OCI-LY1 (cell line): ENCODE measurements around the gene TUBGCP2.

ENCODE experiments used
- H2AFZ ChIP-seq: fragments of 200-600 bp; sonication (generic), shearing (Covaris generic); 2 replicates; pipeline ENCODE4 v1.6.0; 2014; ENCODE audit warnings: antibody characterized with exemption, mild to moderate bottlenecking, low read length
- H3F3A ChIP-seq: fragments of 200-600 bp; sonication (generic), shearing (Covaris generic); 2 replicates; pipeline ENCODE4 v1.6.0; 2014; ENCODE audit warnings: mild to moderate bottlenecking, antibody characterized with exemption, low read length, moderate library complexity; ENCODE audit not compliant: insufficient read depth
- H3K27ac ChIP-seq: fragments of 200-600 bp; sonication (generic); 2 replicates; pipeline ENCODE4 v1.5.1; 2014; ENCODE audit warnings: low read length, mixed run types, mild to moderate bottlenecking, low read depth; ENCODE audit not compliant: poor library complexity, severe bottlenecking
- H3K27me3 ChIP-seq: fragments of 200-600 bp; sonication (generic); 2 replicates; pipeline ENCODE4 v1.6.0; 2014; ENCODE audit warnings: antibody characterized with exemption, mild to moderate bottlenecking, low read length, moderate library complexity; ENCODE audit not compliant: insufficient read depth
- H3K36me3 ChIP-seq: fragments of 200-600 bp; sonication (generic); 2 replicates; pipeline ENCODE4 v1.6.1; 2014; ENCODE audit warnings: mild to moderate bottlenecking, antibody characterized with exemption, low read length, moderate library complexity, mixed read lengths; ENCODE audit not compliant: insufficient read depth
- H3K4me1 ChIP-seq: fragments of 200-600 bp; sonication (generic); 2 replicates; pipeline ENCODE4 v1.5.1; 2014; ENCODE audit warnings: mild to moderate bottlenecking, low read length, moderate library complexity; ENCODE audit not compliant: insufficient read depth, severe bottlenecking
- H3K4me2 ChIP-seq: fragments of 200-600 bp; sonication (generic), shearing (Covaris generic); 2 replicates; pipeline ENCODE4 v1.6.1; 2014; ENCODE audit warnings: low read length
- H3K4me3 ChIP-seq: fragments of 200-600 bp; sonication (generic); 2 replicates; pipeline ENCODE4 v1.5.1; 2014; ENCODE audit warnings: low read length, low read depth, mild to moderate bottlenecking, mixed read lengths; ENCODE audit not compliant: poor library complexity, severe bottlenecking
- H3K79me2 ChIP-seq: fragments of 200-600 bp; shearing (Covaris generic); 2 replicates; pipeline ENCODE4 v1.6.1; 2016; ENCODE audit warnings: mixed run types, low read length, mixed read lengths; ENCODE audit not compliant: insufficient read depth
- H3K9ac ChIP-seq: fragments of 200-600 bp; sonication (generic), shearing (Covaris generic); 2 replicates; pipeline ENCODE4 v1.6.1; 2014; ENCODE audit warnings: mild to moderate bottlenecking, low read length, mixed read lengths
- H3K9me2 ChIP-seq: fragments of 200-600 bp; sonication (generic), shearing (Covaris generic); 2 replicates; pipeline ENCODE4 v1.6.1; 2014; ENCODE audit warnings: low read depth, mild to moderate bottlenecking, low read length, mixed read lengths
- H3K9me3 ChIP-seq: fragments of 200-600 bp; shearing (Covaris generic); 2 replicates; pipeline ENCODE4 v1.6.1; 2014; ENCODE audit warnings: low read length, mixed read lengths
- H4K20me1 ChIP-seq: fragments of 200-600 bp; sonication (generic), shearing (Covaris generic); 2 replicates; pipeline ENCODE4 v1.6.0; 2016; ENCODE audit warnings: mild to moderate bottlenecking, low read length; ENCODE audit not compliant: insufficient read depth
- CTCF ChIP-seq: fragments of 200-600 bp; sonication (generic), shearing (Covaris generic); IDR thresholded peaks from 2 replicates; pipeline ENCODE4 v1.5.1; 2017; ENCODE audit warnings: mild to moderate bottlenecking, antibody characterized with exemption, low read length, moderate library complexity, mixed read lengths
- EZH2 ChIP-seq: fragments of 200-600 bp; sonication (generic), shearing (Covaris generic); IDR thresholded peaks from 2 replicates; pipeline ENCODE4 v1.8.0; 2017; ENCODE audit warnings: borderline replicate concordance, mixed run types, mild to moderate bottlenecking, antibody characterized with exemption, low read length, moderate library complexity, mixed read lengths

The TUBGCP2 gene

GRCh38 chr10:133242611-133243356 is 65.9 kb downstream of the TUBGCP2 start:
- Histone ChIP-seq H3K9me3 (no peaks in the 10 kb centered on the region), H4K20me1 (no peaks in the 10 kb centered on the region), H3K9me2 (no peaks in the 10 kb centered on the region), H3F3A (no peaks in the 10 kb centered on the region), H2AFZ (no peak overlapping the region), H3K27ac (no peak overlapping the region), H3K4me3 (no peak overlapping the region), H3K4me1 (no peaks in the 10 kb centered on the region), H3K9ac (no peak overlapping the region), H3K27me3 (no peaks in the 10 kb centered on the region; the same call in 1 of the 2 replicates), H3K36me3 (no peaks in the 10 kb centered on the region), H3K79me2 (no peaks in the 10 kb centered on the region), H3K4me2 (no peak overlapping the region)
- TF ChIP-seq CTCF (no peak), EZH2 (no peak)

- Histone ChIP-seq H3K27ac (no peak overlapping the region), H3K4me1 (no peaks in the 10 kb centered on the region), H3K9me3 (no peaks in the 10 kb centered on the region), H3F3A (no peaks in the 10 kb centered on the region), H4K20me1 (no peaks in the 10 kb centered on the region), H3K79me2 (no peaks in the 10 kb centered on the region), H3K4me3 (no peak overlapping the region), H3K27me3 (no peaks in the 10 kb centered on the region; the same call in 1 of the 2 replicates), H3K4me2 (no peak overlapping the region), H3K36me3 (no peaks in the 10 kb centered on the region), H3K9me2 (no peaks in the 10 kb centered on the region), H2AFZ (no peak overlapping the region), H3K9ac (no peak overlapping the region)
- TF ChIP-seq CTCF (no peak), EZH2 (no peak)
These were observed 67.0 kb downstream of the TUBGCP2 start for GRCh38 chr10:133241501-133242205.

GRCh38 chr10:133239990-133240389 is 68.7 kb downstream of the TUBGCP2 start:
- no peaks in the 10 kb centered on the region; the same call in 1 of the 2 replicates for H3K27me3 ChIP-seq
- H3K79me2 ChIP-seq = no peaks in the 10 kb centered on the region
- no peaks in the 10 kb centered on the region for H3F3A ChIP-seq
- H2AFZ ChIP-seq = no peak overlapping the region
- no peaks in the 10 kb centered on the region for H3K9me2 ChIP-seq
- H3K4me2 ChIP-seq = no peak overlapping the region
- no peaks in the 10 kb centered on the region for H3K4me1 ChIP-seq
- H3K36me3 ChIP-seq = no peaks in the 10 kb centered on the region
- TF ChIP-seq CTCF = no peak
- no peak for TF ChIP-seq EZH2
- no peak overlapping the region for H3K27ac ChIP-seq
- no peak overlapping the region for H3K9ac ChIP-seq
- no peaks in the 10 kb centered on the region for H4K20me1 ChIP-seq
- H3K9me3 ChIP-seq = no peaks in the 10 kb centered on the region
- H3K4me3 ChIP-seq = no peak overlapping the region
